Fibroblast of skin of abdomen (primary cell): ENCODE results near the gene TANC1.

Source experiments
- DNase-seq: peaks from one replicate; pipeline ENCODE4 v3.0.0-alpha.2; 2013

Gene TANC1

GRCh38 chr2:159064446-159065301 lies 96.2 kb downstream of the TANC1 start:
- no peak for DNase-seq

- DNase-seq = no peak
Observed at GRCh38 chr2:159065313-159065712, 96.9 kb downstream of the TANC1 start.

- no peak for DNase-seq
Observed at GRCh38 chr2:159065891-159066290, 97.5 kb downstream of the TANC1 start.

- DNase-seq = no peak
Observed at GRCh38 chr2:159066541-159067156, 98.2 kb downstream of the TANC1 start.

GRCh38 chr2:159067971-159068370 lies 99.5 kb downstream of the TANC1 start:
- peak; percentile 76 for DNase-seq

GRCh38 chr2:159069229-159069628 lies 100.8 kb downstream of the TANC1 start:
- DNase-seq = no peak

- no peak for DNase-seq
Observed at GRCh38 chr2:159070235-159070634, 101.8 kb downstream of the TANC1 start.

- DNase-seq = peak; percentile 86
Observed at GRCh38 chr2:159071190-159071915, 102.9 kb downstream of the TANC1 start.

- peak; percentile 69 for DNase-seq
Observed at GRCh38 chr2:159072795-159073194, 104.4 kb downstream of the TANC1 start.

GRCh38 chr2:159073256-159073655 lies 104.8 kb downstream of the TANC1 start:
- peak; percentile 39 for DNase-seq

GRCh38 chr2:159074605-159075004 lies 106.2 kb downstream of the TANC1 start:
- no peak for DNase-seq

GRCh38 chr2:159075727-159076126 lies 107.3 kb downstream of the TANC1 start:
- DNase-seq = no peak

- peak; percentile 74 for DNase-seq
Observed at GRCh38 chr2:159076241-159076640, 107.8 kb downstream of the TANC1 start.

GRCh38 chr2:159077869-159078268 lies 109.4 kb downstream of the TANC1 start:
- no peak for DNase-seq

- DNase-seq = no peak
Observed at GRCh38 chr2:159078443-159078842, 110.0 kb downstream of the TANC1 start.

GRCh38 chr2:159080641-159081040 lies 112.2 kb downstream of the TANC1 start:
- no peak for DNase-seq

GRCh38 chr2:159082119-159082518 lies 113.7 kb downstream of the TANC1 start:
- DNase-seq = no peak

GRCh38 chr2:159084384-159085370 lies 116.2 kb downstream of the TANC1 start:
- DNase-seq = peak; percentile 63

GRCh38 chr2:159086342-159086741 lies 117.9 kb downstream of the TANC1 start:
- no peak for DNase-seq

- no peak for DNase-seq
Observed at GRCh38 chr2:159086826-159087225, 118.4 kb downstream of the TANC1 start.

- no peak for DNase-seq
Observed at GRCh38 chr2:159088906-159089305, 120.5 kb downstream of the TANC1 start.

GRCh38 chr2:159089543-159089942 lies 121.1 kb downstream of the TANC1 start:
- DNase-seq = peak; percentile 36
